ENCODE measurements around the gene MX2. TPM values are rescaled to one million over a fixed set of nuclear protein-coding genes. Genes with fewer than 3 reads are reported as not detected.
"Not testable (repeated sequence)": the region's sequence is repeated elsewhere in the genome, so short reads cannot be mapped to it uniquely, and the experiment has no call there.

Gene MX2
- total and polyA plus RNA-seq, 4 donors, result 4.2 to 33.4 (median 9.3) TPM

- Histone ChIP-seq H3K36me3 (ENCODE audit: control insufficient read depth in 4 of 4, insufficient read depth in 4 of 4, low read length in 4 of 4) (peaks cover 0 to 1% (median 0%) of the 10 kb centered on the region in 4 donors), H3K4me1 (ENCODE audit: control insufficient read depth in 5 of 5, insufficient read depth in 5 of 5, low read length in 5 of 5) (peaks cover 0 to 6% (median 0%) of the 10 kb centered on the region in 5 donors)
- DNase-seq, result no peak
Measured at GRCh38 chr21:41358193-41359166, 3.3 kb upstream of the MX2 start.

DNA sequence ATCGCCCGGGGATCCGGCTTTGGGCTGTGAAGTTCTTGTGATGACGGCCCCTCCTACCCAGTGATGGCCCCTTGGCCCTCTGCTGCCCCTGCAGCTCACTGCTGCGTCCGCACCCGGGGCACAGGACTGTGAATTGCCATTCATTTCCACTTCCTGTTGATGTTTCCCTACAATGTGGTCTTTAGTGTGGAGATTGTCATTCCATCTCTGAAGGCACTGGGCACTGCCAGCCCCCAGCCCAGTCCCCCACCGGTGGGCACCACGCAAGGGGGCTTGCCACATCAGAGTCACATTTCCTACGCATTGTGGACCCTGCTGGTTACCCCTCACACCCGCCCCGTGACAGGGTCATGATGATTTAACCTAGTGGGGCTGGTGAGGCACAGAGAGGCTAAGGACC, 2.5 kb upstream of the MX2 start:
- TF ChIP-seq, protein P1, sequence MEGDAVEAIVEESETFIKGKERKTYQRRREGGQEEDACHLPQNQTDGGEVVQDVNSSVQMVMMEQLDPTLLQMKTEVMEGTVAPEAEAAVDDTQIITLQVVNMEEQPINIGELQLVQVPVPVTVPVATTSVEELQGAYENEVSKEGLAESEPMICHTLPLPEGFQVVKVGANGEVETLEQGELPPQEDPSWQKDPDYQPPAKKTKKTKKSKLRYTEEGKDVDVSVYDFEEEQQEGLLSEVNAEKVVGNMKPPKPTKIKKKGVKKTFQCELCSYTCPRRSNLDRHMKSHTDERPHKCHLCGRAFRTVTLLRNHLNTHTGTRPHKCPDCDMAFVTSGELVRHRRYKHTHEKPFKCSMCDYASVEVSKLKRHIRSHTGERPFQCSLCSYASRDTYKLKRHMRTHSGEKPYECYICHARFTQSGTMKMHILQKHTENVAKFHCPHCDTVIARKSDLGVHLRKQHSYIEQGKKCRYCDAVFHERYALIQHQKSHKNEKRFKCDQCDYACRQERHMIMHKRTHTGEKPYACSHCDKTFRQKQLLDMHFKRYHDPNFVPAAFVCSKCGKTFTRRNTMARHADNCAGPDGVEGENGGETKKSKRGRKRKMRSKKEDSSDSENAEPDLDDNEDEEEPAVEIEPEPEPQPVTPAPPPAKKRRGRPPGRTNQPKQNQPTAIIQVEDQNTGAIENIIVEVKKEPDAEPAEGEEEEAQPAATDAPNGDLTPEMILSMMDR (IDR thresholded peaks at IDR 0.05; ENCODE audit: control extremely low read depth, extremely low read depth), result no peak
- ATAC-seq (ENCODE audit: insufficient read depth, low FRiP score), result no peak
- H3K27me3 ChIP-seq (ENCODE audit: control insufficient read depth in 3 of 3, insufficient read depth in 3 of 3, low read length in 2 of 3), result no peaks in the 10 kb centered on the region
- no peak overlapping the region for H3K4me3 ChIP-seq
- H3K9ac ChIP-seq (ENCODE audit: insufficient read depth in 1 of 2, low read length in 2 of 2), result no peak overlapping the region
- peaks cover 0 to 6% (median 0%) of the 10 kb centered on the region in 5 donors for H3K4me1 ChIP-seq (ENCODE audit: control insufficient read depth in 5 of 5, insufficient read depth in 5 of 5, low read length in 5 of 5)
- no peaks in the 10 kb centered on the region for H3K9me3 ChIP-seq (ENCODE audit: control insufficient read depth in 4 of 4, insufficient read depth in 3 of 4, low read length in 3 of 4)
- WGBS, 2 donors, result 76 to 81% methylated on average over 12 of the region's 12 CpGs
- DNase-seq, result no peak
- H3K36me3 ChIP-seq (ENCODE audit: control insufficient read depth in 4 of 4, insufficient read depth in 4 of 4, low read length in 4 of 4), result peaks cover 0 to 1% (median 0%) of the 10 kb centered on the region in 4 donors
- H3K27ac ChIP-seq (ENCODE audit: low read depth in 1 of 2, low read length in 1 of 2), result no peak overlapping the region

More at GRCh38 chr21:41358193-41359166, 3.3 kb upstream of the MX2 start:
- 90 to 95% methylated on average over 9 of the region's 9 CpGs for WGBS, 2 donors
- no peaks in the 10 kb centered on the region for H3K27me3 ChIP-seq (ENCODE audit: control insufficient read depth in 3 of 3, insufficient read depth in 3 of 3, low read length in 2 of 3)
- H3K9ac ChIP-seq (ENCODE audit: insufficient read depth in 1 of 2, low read length in 2 of 2), result no peak overlapping the region
- H3K9me3 ChIP-seq (ENCODE audit: control insufficient read depth in 4 of 4, insufficient read depth in 3 of 4, low read length in 3 of 4), result no peaks in the 10 kb centered on the region
- TF ChIP-seq, protein P1 (IDR thresholded peaks at IDR 0.05; ENCODE audit: control extremely low read depth, extremely low read depth), result no peak
- no peak overlapping the region for H3K4me3 ChIP-seq
- no peak overlapping the region for H3K27ac ChIP-seq (ENCODE audit: low read depth in 1 of 2, low read length in 1 of 2)
- no peak for ATAC-seq (ENCODE audit: insufficient read depth, low FRiP score)

GRCh38 chr21:41359754-41360071, 2.1 kb upstream of the MX2 start:
- not testable (repeated sequence) for DNase-seq; H3K36me3 ChIP-seq (ENCODE audit: control insufficient read depth in 4 of 4, insufficient read depth in 4 of 4, low read length in 4 of 4); ATAC-seq (ENCODE audit: insufficient read depth, low FRiP score); H3K4me3 ChIP-seq; H3K9ac ChIP-seq (ENCODE audit: insufficient read depth in 1 of 2, low read length in 2 of 2); H3K27me3 ChIP-seq (ENCODE audit: control insufficient read depth in 3 of 3, insufficient read depth in 3 of 3, low read length in 2 of 3); H3K4me1 ChIP-seq (ENCODE audit: control insufficient read depth in 5 of 5, insufficient read depth in 5 of 5, low read length in 5 of 5); H3K27ac ChIP-seq (ENCODE audit: low read depth in 1 of 2, low read length in 1 of 2); H3K9me3 ChIP-seq (ENCODE audit: control insufficient read depth in 4 of 4, insufficient read depth in 3 of 4, low read length in 3 of 4)
- 79 to 91% methylated on average over 4 of the region's 4 CpGs for WGBS, 2 donors

GRCh38 chr21:41360072-41360821, 1.6 kb upstream of the MX2 start:
- Histone ChIP-seq H3K4me1 (ENCODE audit: control insufficient read depth in 5 of 5, insufficient read depth in 5 of 5, low read length in 5 of 5) (peaks cover 0 to 6% (median 0%) of the 10 kb centered on the region in 5 donors), H3K4me3 (no peak overlapping the region)

More at GRCh38 chr21:41360072-41360821, 1.6 kb upstream of the MX2 start:
- H3K27me3 ChIP-seq (ENCODE audit: control insufficient read depth in 3 of 3, insufficient read depth in 3 of 3, low read length in 2 of 3), result no peaks in the 10 kb centered on the region
- 75 to 83% methylated on average over 22 of the region's 22 CpGs for WGBS, 2 donors
- TF ChIP-seq, protein P1 (IDR thresholded peaks at IDR 0.05; ENCODE audit: control extremely low read depth, extremely low read depth), result no peak
- DNase-seq (peak; percentile 67 to 82 (median 68)), ATAC-seq (ENCODE audit: insufficient read depth, low FRiP score) (no peak)
- peaks cover 0 to 1% (median 0%) of the 10 kb centered on the region in 4 donors for H3K36me3 ChIP-seq (ENCODE audit: control insufficient read depth in 4 of 4, insufficient read depth in 4 of 4, low read length in 4 of 4)
- H3K9me3 ChIP-seq (ENCODE audit: control insufficient read depth in 4 of 4, insufficient read depth in 3 of 4, low read length in 3 of 4), result no peaks in the 10 kb centered on the region
- peak overlapping the region in 1 of 2 donors; percentile 28 for H3K27ac ChIP-seq (ENCODE audit: low read depth in 1 of 2, low read length in 1 of 2)
- H3K9ac ChIP-seq (ENCODE audit: insufficient read depth in 1 of 2, low read length in 2 of 2), result no peak overlapping the region

All from lung (tissue), 12 donors.